Retinal pigment epithelial cell (primary cell): ENCODE measurements around the gene TOM1L2.

ENCODE experiments used
- DNase-seq: peaks from one replicate; pipeline ENCODE4 v3.0.0-alpha.2; 2010; ENCODE audit warnings: low read depth
- H3K4me3 ChIP-seq: 2 replicates; pipeline ENCODE4 v1.5.1; 2011; ENCODE audit warnings: mild to moderate bottlenecking, low read length, control low read depth, moderate library complexity
- CTCF ChIP-seq: conservative IDR thresholded peaks from 2 replicates; pipeline ENCODE4 v1.5.1; 2011; ENCODE audit warnings: low read depth, low read length, control low read depth, inconsistent platforms

Gene TOM1L2

GRCh38 chr17:17981330-17981729, 9.1 kb upstream of the TOM1L2 start:
- no peak overlapping the region for H3K4me3 ChIP-seq
- DNase-seq: no peak
- no peak for TF ChIP-seq CTCF

DNA sequence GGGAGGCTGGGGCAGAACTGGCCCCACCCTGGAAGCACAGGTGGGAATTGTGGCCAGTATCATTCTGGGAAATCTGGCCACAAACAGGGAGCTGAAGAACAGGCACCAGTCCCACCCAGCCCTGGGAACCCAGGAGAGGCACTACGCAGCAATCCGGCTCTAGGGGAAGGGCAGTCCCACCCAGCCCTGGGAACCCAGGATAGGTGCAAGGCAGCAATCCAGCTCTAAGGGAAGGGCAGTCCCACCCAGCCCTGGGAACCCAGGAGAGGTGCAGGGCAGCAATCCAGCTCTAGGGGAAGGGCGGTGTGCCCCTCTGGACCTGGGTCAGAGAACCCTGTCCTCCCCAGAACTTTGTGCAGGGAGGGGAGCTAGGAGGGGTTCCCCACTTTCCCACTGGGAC, 7.6 kb upstream of the TOM1L2 start:
- no peak overlapping the region for H3K4me3 ChIP-seq
- TF ChIP-seq CTCF: no peak
- DNase-seq: no peak

- DNase-seq: no peak
- TF ChIP-seq CTCF: no peak
- no peak overlapping the region for H3K4me3 ChIP-seq
These were observed 6.6 kb upstream of the TOM1L2 start for GRCh38 chr17:17978481-17979424.

- no peak for TF ChIP-seq CTCF
- DNase-seq: no peak
- H3K4me3 ChIP-seq: no peak overlapping the region
These were observed 4.9 kb upstream of the TOM1L2 start for GRCh38 chr17:17976931-17977570.

DNA sequence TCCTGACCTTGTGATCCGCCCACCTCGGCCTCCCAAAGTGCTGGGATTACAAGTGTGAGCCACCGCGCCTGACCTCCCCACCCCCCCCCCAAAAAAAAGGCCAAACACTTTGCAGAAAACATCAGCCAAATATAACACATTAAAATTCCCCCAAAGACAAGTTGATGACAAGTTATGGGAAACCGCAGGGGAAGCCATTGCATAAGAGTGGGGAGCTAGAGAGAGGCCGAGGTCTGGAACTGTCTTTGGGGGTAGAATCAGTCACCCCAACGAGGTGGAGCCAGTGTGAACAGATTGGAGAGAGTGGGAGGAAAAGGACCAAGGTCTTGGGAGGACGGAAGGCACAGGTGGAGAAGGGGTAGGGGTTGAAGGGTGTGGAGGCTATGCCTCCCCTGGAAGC, 3.2 kb upstream of the TOM1L2 start:
- no peak for DNase-seq
- H3K4me3 ChIP-seq: no peak overlapping the region
- no peak for TF ChIP-seq CTCF

DNA sequence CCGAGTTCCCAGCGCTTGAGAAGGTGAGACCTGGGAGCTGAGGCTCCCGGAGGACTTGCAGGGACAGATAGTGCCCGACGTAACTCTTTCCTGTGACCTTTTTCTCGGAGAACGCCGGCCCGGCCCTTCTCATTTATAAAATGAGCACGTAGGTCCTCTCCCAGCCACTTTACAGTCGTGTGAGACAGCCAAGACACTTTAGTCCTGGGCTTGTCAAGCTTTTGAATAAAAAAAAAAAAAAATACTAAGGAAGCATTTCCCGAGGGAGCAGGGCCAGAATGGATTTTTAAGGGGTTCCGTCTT, 703 bp upstream of the TOM1L2 start:
- no peak for TF ChIP-seq CTCF
- no peak for DNase-seq
- H3K4me3 ChIP-seq: peak overlapping the region; percentile 84
